GM13977 (cell line): ENCODE results near the gene CNNM1.

Experiments used
- DNase-seq: peaks from one replicate; pipeline ENCODE4 v3.0.0; 2012; ENCODE audit warnings: low spot score
- CTCF ChIP-seq: IDR thresholded peaks from 2 replicates; pipeline ENCODE4 v1.5.1; 2012; ENCODE audit warnings: mild to moderate bottlenecking, control low read depth; ENCODE audit not compliant: insufficient read depth; ENCODE audit errors: extremely low read depth, missing control alignments
- in situ Hi-C: fragments of 300-500 bp; cut with MboI; formaldehyde crosslinking; loops from one replicate; pipeline ENCODE4 v1.12.0; 2022; ENCODE audit warnings: low sequenced_read_pairs, low pct_unique_long_range_greater_than_20kb, mixed read lengths, inconsistent platforms; ENCODE audit not compliant: unreplicated experiment

The CNNM1 gene

DNA sequence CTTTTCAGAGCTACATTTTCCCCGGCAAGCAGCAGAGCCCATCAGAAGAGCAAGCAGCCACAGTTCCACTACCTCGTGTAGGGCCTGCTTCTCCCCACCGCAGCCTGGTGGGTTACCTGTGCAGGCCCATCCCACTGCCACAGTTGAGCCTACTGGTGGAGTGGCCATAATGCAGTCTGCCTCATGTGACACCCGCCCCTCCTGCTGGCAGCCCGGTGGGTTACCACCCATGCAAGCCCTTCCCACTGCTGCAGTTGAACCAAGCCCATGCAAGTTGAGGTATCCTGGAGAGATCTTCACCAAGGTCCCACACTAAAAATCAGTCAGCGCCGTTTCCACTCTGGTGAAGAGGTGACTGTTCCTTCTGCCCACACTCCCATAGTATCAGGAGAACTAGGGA is 32.1 kb upstream of the CNNM1 start:
- in situ Hi-C loops = no loop called here
- no peak for DNase-seq
- TF ChIP-seq CTCF = no peak

DNA sequence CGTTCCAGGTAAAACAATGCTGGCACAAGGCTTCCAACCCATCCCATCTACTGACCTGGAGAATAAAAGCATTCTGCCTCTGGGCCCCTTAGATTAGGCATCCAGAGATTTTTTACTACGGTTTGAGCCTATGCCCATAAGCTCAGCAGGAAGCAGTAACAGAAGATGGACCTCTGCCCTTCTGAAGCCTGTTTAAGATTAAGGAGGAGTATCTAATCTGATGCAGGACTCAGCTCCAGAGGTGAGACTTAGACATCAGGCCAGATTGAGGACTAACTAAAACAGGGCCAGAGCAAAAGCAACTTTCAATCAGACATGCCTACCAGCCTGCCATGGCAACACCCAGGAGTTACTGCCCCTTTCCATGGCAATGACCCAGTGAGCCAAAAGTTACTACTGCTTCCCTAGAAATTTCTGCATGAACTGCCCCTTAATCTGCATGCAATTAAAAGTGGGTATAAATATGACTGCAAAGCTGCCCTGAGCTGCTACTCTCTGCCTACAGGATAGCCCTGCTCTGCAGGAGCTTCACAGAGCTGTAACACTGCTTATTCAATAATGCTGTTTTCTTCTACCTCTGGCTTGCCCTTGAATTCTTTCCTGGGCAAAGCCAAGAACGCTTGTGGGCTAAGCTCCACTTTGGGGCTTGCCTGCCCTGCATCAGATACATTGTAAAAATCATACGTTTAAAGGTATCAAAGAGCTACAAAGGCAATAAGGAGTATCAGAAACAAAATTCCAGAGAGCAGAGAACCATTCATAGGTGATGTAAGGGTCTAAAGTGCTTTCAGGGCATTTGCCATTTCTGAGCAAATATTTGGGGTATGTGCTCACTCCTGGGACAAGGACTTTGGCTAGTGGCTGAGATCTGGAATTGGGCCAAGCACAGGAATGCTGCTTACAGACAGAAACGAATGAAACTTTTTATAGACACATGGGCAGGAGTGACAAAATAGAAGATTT is 25.0 kb upstream of the CNNM1 start:
- in situ Hi-C loops = no loop called here
- no peak for TF ChIP-seq CTCF
- no peak for DNase-seq

DNA sequence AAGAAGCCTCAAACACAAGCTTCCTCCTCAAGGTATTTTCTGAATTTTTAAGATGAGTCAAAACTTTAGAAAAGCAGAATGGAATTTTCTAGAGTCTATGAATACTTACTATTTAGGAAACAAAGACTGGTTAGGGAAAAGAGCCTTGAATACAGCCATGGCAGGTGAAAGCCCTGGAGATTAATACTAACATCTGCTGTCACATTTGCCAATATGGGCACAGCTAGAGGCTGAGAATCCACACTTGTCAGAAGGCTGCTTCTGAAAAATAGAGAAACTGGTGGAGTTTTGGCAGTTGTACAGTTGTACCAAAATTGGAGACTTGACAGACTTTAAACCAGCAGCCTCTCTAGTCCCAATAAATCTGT is 24.3 kb upstream of the CNNM1 start:
- DNase-seq = no peak
- no peak for TF ChIP-seq CTCF
- in situ Hi-C loops = no loop called here

- in situ Hi-C loops = no loop called here
- no peak for DNase-seq
- TF ChIP-seq CTCF = no peak
Measured at GRCh38 chr10:99312501-99312900, 16.7 kb upstream of the CNNM1 start.

- in situ Hi-C loops = no loop called here
- TF ChIP-seq CTCF = no peak
- no peak for DNase-seq
Measured at GRCh38 chr10:99315853-99316252, 13.3 kb upstream of the CNNM1 start.

GRCh38 chr10:99316374-99316773 is 12.8 kb upstream of the CNNM1 start:
- in situ Hi-C loops = no loop called here
- no peak for TF ChIP-seq CTCF
- no peak for DNase-seq
